Gastrocnemius medialis (tissue), 4 donors: ENCODE data around the gene PNPLA6. TPM values are rescaled to one million over a fixed set of nuclear protein-coding genes. Genes with fewer than 3 reads are reported as not detected.

Experiments
- ATAC-seq, 2 donors: fragments of 150-250 bp; one replicate each; pipeline ENCODE4 v1.9.1; 2016
- DNase-seq, 2 donors: peaks; one replicate each; pipeline ENCODE4 v3.0.0-alpha.2; 2019
- H3K27ac ChIP-seq, 4 donors: fragments of 200-600 bp; sonication (generic); 1 replicate in 1 of 4; 2 replicates in 3 of 4; pipeline ENCODE4 v1.5.1; 2016 to 2018; ENCODE audit warnings: mild to moderate bottlenecking in 2 of 4, moderate library complexity in 1 of 4
- H3K27me3 ChIP-seq, 3 donors: fragments of 200-600 bp; sonication (generic) in 2 of 3; 1 replicate in 1 of 3; 2 replicates in 2 of 3; pipeline versions ENCODE4 v1.5.1 to v1.6.0; 2016 to 2019; ENCODE audit warnings: mild to moderate bottlenecking in 1 of 3, moderate library complexity in 1 of 3
- H3K36me3 ChIP-seq, 2 donors: fragments of 200-600 bp; sonication (generic) in 1 of 2; one replicate each; pipeline ENCODE4 v1.5.1; 2017 to 2018
- H3K4me1 ChIP-seq, 2 donors: fragments of 200-600 bp; sonication (generic) in 1 of 2; one replicate each; pipeline ENCODE4 v1.5.1; 2016 to 2017; ENCODE audit warnings: mild to moderate bottlenecking in 2 of 2
- H3K4me3 ChIP-seq, 4 donors: fragments of 200-600 bp; sonication (generic) in 3 of 4; 1 replicate in 1 of 4; 2 replicates in 3 of 4; pipeline ENCODE4 v1.5.1; 2016 to 2019; ENCODE audit warnings: mild to moderate bottlenecking in 2 of 4
- H3K9me3 ChIP-seq, 3 donors: fragments of 200-600 bp; sonication (generic) in 2 of 3; 1 replicate in 1 of 3; 2 replicates in 2 of 3; pipeline ENCODE4 v1.5.1; 2016 to 2019
- POLR2A ChIP-seq, 2 donors: fragments of 450-650 bp; IDR thresholded peaks; one replicate each; pipeline ENCODE4 v1.6.1; 2017; ENCODE audit warnings: antibody characterized with exemption in 2 of 2, mild to moderate bottlenecking in 2 of 2, moderate library complexity in 2 of 2
- in situ Hi-C, 4 donors: fragments of 200-750 bp; cut with MboI; loops; one replicate each; pipeline versions ENCODE4 v1.15.0 to v1.8.0; 2017; ENCODE audit warnings: low sequenced_read_pairs in 4 of 4
- intact Hi-C: fragments of 100-400 bp; cut with DNase I; formaldehyde crosslinking; loops from one replicate; pipeline ENCODE4 v1.15.1; 2023; ENCODE audit warnings: low total_unique reads
- total RNA-seq, 4 donors: library from RNA; depleted of rRNA; stranded (reverse); fragments of >200 nt; gene quantifications; one replicate each; pipeline versions ENCODE4 v1.1.0 to v1.2.3, GENCODE V29; 2016
- TF ChIP-seq, protein P1 (sequence below), 5 experiments: fragments of 450-650 bp in 3 of 5; fragments of 200-600 bp in 2 of 5; sonication (generic) in 2 of 5; IDR thresholded peaks in 4 of 5; conservative IDR thresholded peaks in 1 of 5; 1 replicate in 4 of 5; 2 replicates in 1 of 5; pipeline ENCODE4 v1.5.1; 2016 to 2019; ENCODE audit warnings: antibody characterized with exemption in 5 of 5, mild to moderate bottlenecking in 3 of 5, moderate library complexity in 3 of 5

Gene PNPLA6
- total RNA-seq, 4 donors from 2014 or later = 61.4 to 101 (median 75.1) TPM

DNA sequence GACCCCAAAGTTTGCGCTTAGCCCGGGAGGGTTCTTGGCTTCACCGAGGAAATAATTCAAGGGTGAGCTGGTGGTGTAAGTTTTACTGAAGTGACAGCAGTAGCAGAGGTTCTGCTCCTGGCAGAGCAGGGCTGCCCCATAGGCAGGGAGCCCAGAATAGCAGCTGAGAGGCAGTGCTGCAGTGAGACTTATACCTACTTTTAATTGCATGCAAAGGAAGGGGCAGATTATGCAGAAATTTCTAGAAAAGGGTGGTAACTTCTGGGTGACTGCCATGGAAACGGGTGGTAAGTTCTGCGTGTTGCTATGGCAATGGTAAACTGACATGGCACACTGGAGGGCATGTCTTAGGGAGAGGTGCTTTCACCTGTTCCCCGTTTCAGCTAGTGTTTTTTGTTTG, 42.6 kb downstream of the PNPLA6 start:
- ATAC-seq (no peak), DNase-seq (no peak)
- TF ChIP-seq POLR2A (IDR thresholded peaks at IDR 0.05) = no peak
- TF ChIP-seq, protein P1, sequence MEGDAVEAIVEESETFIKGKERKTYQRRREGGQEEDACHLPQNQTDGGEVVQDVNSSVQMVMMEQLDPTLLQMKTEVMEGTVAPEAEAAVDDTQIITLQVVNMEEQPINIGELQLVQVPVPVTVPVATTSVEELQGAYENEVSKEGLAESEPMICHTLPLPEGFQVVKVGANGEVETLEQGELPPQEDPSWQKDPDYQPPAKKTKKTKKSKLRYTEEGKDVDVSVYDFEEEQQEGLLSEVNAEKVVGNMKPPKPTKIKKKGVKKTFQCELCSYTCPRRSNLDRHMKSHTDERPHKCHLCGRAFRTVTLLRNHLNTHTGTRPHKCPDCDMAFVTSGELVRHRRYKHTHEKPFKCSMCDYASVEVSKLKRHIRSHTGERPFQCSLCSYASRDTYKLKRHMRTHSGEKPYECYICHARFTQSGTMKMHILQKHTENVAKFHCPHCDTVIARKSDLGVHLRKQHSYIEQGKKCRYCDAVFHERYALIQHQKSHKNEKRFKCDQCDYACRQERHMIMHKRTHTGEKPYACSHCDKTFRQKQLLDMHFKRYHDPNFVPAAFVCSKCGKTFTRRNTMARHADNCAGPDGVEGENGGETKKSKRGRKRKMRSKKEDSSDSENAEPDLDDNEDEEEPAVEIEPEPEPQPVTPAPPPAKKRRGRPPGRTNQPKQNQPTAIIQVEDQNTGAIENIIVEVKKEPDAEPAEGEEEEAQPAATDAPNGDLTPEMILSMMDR (IDR thresholded peaks at IDR 0.05 in 4 of 5, conservative IDR thresholded peaks at IDR 0.05 in 1 of 5) = no peak
- Histone ChIP-seq H3K36me3 (no peaks in the 10 kb centered on the region), H3K27me3 (no peaks in the 10 kb centered on the region), H3K4me1 (no peaks in the 10 kb centered on the region), H3K4me3 (no peak overlapping the region), H3K9me3 (no peaks in the 10 kb centered on the region), H3K27ac (no peak overlapping the region)
- intact Hi-C loops = no loop called here
- in situ Hi-C loops = no loop called here

DNA sequence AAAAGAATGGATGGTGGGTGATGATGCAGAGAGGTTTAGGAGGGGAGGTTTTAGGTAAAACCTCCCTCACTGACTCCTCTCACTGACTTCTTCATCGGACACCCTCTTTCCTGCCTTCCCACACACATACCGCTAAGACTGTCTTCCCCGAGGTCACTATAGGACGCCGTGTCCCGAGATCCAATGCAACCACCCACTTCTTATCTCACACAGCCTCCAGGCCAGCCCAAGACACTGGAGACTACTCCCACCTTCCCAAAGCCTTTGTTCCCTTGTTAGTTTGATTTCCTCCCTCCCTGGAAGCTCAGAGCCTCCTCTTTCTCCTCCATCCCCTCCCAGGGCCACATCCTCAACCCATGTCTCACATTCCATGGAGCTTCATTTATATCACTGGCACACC, 43.7 kb downstream of the PNPLA6 start:
- in situ Hi-C loops = no loop called here
- no peaks in the 10 kb centered on the region for H3K9me3 ChIP-seq
- DNase-seq = no peak

DNA sequence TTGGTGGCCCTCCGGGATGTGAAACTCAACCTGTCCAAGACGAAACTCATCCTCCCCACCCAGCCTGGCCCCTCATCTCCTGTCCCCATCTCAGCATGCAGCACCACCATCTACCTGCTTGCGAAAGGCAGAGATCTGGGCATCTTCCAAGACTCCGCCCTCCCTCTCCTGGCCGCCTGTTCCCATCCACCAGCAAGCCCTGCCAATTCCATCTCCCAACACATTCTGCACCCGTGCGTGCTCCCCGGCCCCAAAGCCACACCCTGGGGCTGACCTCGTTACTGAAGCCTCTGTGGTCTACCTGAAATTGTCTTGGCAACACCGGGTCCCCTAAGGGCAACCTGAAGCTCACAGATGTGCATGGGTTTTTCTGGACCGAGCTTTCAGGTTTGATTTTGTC, 46.9 kb downstream of the PNPLA6 start:
- DNase-seq (no peak), ATAC-seq (no peak)
- no peaks in the 10 kb centered on the region for H3K27me3 ChIP-seq
- TF ChIP-seq, protein P1 (IDR thresholded peaks at IDR 0.05 in 4 of 5, conservative IDR thresholded peaks at IDR 0.05 in 1 of 5) = no peak
- no peak for TF ChIP-seq POLR2A (IDR thresholded peaks at IDR 0.05)
- no peaks in the 10 kb centered on the region for H3K4me1 ChIP-seq
- in situ Hi-C loops = no loop called here
- H3K9me3 ChIP-seq = no peaks in the 10 kb centered on the region
- no peaks in the 10 kb centered on the region for H3K36me3 ChIP-seq
- no peak overlapping the region for H3K27ac ChIP-seq
- intact Hi-C loops = no loop called here
- H3K4me3 ChIP-seq = no peak overlapping the region

More for the DNA sequence above, 43.7 kb downstream of the PNPLA6 start:
- Histone ChIP-seq H3K4me3 (no peak overlapping the region), H3K36me3 (no peaks in the 10 kb centered on the region), H3K4me1 (no peaks in the 10 kb centered on the region), H3K27ac (no peak overlapping the region), H3K27me3 (no peaks in the 10 kb centered on the region)
- ATAC-seq = no peak
- intact Hi-C loops = no loop called here
- no peak for TF ChIP-seq POLR2A (IDR thresholded peaks at IDR 0.05)
- TF ChIP-seq, protein P1 (IDR thresholded peaks at IDR 0.05 in 4 of 5, conservative IDR thresholded peaks at IDR 0.05 in 1 of 5) = no peak

DNA sequence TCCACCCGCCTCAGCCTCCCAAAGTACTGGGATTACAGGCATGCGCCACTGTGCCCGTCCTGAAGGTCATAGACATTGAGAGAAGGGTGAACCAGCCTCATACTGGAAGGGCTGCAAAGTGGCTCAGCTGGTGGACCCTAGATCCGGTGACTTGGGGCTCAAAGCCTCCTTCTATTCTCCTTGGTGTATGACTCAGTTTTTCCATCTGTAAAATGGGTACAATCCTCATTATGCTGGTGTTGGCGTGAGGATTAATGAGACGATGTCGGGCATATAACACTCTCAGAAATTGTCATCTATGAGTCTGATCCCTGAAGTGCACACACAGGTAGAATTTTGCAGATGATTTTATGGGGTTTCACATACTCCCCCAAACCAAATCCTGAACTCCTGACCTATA, 54.3 kb downstream of the PNPLA6 start:
- DNase-seq = no peak
- Histone ChIP-seq H3K27me3 (peaks cover 14 to 20% (median 16%) of the 10 kb centered on the region in 3 donors), H3K4me1 (no peaks in the 10 kb centered on the region), H3K27ac (no peak overlapping the region), H3K4me3 (no peak overlapping the region), H3K9me3 (no peaks in the 10 kb centered on the region), H3K36me3 (no peaks in the 10 kb centered on the region)
- no peak for ATAC-seq
- in situ Hi-C loops (no loop called here), intact Hi-C loops (no loop called here)
- TF ChIP-seq POLR2A (IDR thresholded peaks at IDR 0.05) = no peak

DNA sequence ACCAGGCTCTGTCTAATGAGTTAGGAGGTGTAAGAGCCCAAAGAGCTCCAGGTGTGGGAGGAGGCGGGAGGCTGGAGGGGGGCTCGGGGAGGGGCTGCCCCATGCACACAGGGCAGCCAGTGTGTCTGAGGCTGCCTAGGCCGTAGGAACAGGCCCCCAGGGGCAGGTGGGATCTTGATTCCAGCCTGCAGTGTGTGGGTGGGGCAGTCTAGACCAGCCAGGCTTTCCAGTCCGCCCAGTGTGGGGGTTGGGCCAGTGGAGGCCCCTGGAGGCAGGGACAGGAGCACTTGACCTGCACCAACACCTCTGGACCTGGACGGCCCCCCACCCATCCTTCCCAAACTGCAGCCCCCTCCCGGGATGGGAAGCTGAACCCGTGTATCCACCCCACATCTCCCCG, 54.7 kb downstream of the PNPLA6 start:
- Histone ChIP-seq H3K27me3 (peaks cover 18 to 24% (median 20%) of the 10 kb centered on the region in 3 donors), H3K9me3 (no peaks in the 10 kb centered on the region), H3K4me1 (no peaks in the 10 kb centered on the region), H3K4me3 (no peak overlapping the region), H3K36me3 (no peaks in the 10 kb centered on the region), H3K27ac (no peak overlapping the region)
- DNase-seq = no peak
- no peak for TF ChIP-seq POLR2A (IDR thresholded peaks at IDR 0.05)
- TF ChIP-seq, protein P1 (IDR thresholded peaks at IDR 0.05 in 4 of 5, conservative IDR thresholded peaks at IDR 0.05 in 1 of 5) = no peak
- in situ Hi-C loops = no loop called here
- no peak for ATAC-seq
- intact Hi-C loops = no loop called here
